HL-60/S4 (cell line): Measurements from ENCODE around the gene SORL1.

ENCODE experiments used
- in situ Hi-C: fragments of 300-500 bp; cut with MboI; formaldehyde crosslinking; loops from 2 replicates; pipeline ENCODE4 v1.14.3; 2022; ENCODE audit warnings: low sequenced_read_pairs

The SORL1 gene

GRCh38 chr11:121534131-121535093 lies 82.3 kb downstream of the SORL1 start:
- in situ Hi-C loops: no loop called here

GRCh38 chr11:121535129-121535796 lies 83.1 kb downstream of the SORL1 start:
- in situ Hi-C loops: no loop called here

- in situ Hi-C loops: no loop called here
Measured at GRCh38 chr11:121536126-121536525, 84.0 kb downstream of the SORL1 start.

- in situ Hi-C loops: no loop called here
Measured at GRCh38 chr11:121538054-121538453, 85.9 kb downstream of the SORL1 start.

- in situ Hi-C loops: no loop called here
Measured at GRCh38 chr11:121539000-121539399, 86.9 kb downstream of the SORL1 start.

- in situ Hi-C loops: no loop called here
Measured at GRCh38 chr11:121540627-121541026, 88.5 kb downstream of the SORL1 start.

- in situ Hi-C loops: no loop called here
Measured at GRCh38 chr11:121543836-121544380, 91.8 kb downstream of the SORL1 start.

- in situ Hi-C loops: no loop called here
Measured at GRCh38 chr11:121544956-121545355, 92.8 kb downstream of the SORL1 start.

GRCh38 chr11:121547574-121547973 lies 95.5 kb downstream of the SORL1 start:
- in situ Hi-C loops: no loop called here

- in situ Hi-C loops: no loop called here
Measured at GRCh38 chr11:121550247-121551030, 98.3 kb downstream of the SORL1 start.

- in situ Hi-C loops: no loop called here
Measured at GRCh38 chr11:121551463-121551862, 99.3 kb downstream of the SORL1 start.

GRCh38 chr11:121552154-121552553 lies 100.0 kb downstream of the SORL1 start:
- in situ Hi-C loops: no loop called here

- in situ Hi-C loops: no loop called here
Measured at GRCh38 chr11:121552644-121553043, 100.5 kb downstream of the SORL1 start.

GRCh38 chr11:121553389-121553788 lies 101.3 kb downstream of the SORL1 start:
- in situ Hi-C loops: no loop called here

- in situ Hi-C loops: no loop called here
Measured at GRCh38 chr11:121553806-121554205, 101.7 kb downstream of the SORL1 start.

GRCh38 chr11:121554552-121554951 lies 102.4 kb downstream of the SORL1 start:
- in situ Hi-C loops: no loop called here

GRCh38 chr11:121555121-121555520 lies 103.0 kb downstream of the SORL1 start:
- in situ Hi-C loops: no loop called here

GRCh38 chr11:121556937-121557336 lies 104.8 kb downstream of the SORL1 start:
- in situ Hi-C loops: no loop called here

GRCh38 chr11:121557348-121557747 lies 105.2 kb downstream of the SORL1 start:
- in situ Hi-C loops: no loop called here

GRCh38 chr11:121559606-121560200 lies 107.6 kb downstream of the SORL1 start:
- in situ Hi-C loops: no loop called here

GRCh38 chr11:121560236-121560635 lies 108.1 kb downstream of the SORL1 start:
- in situ Hi-C loops: no loop called here
